ENCODE measurements around the gene ELOB.
"Not testable (repeated sequence)": the region's sequence is repeated elsewhere in the genome, so short reads cannot be mapped to it uniquely, and the experiment has no call there.

The ELOB gene

DNA sequence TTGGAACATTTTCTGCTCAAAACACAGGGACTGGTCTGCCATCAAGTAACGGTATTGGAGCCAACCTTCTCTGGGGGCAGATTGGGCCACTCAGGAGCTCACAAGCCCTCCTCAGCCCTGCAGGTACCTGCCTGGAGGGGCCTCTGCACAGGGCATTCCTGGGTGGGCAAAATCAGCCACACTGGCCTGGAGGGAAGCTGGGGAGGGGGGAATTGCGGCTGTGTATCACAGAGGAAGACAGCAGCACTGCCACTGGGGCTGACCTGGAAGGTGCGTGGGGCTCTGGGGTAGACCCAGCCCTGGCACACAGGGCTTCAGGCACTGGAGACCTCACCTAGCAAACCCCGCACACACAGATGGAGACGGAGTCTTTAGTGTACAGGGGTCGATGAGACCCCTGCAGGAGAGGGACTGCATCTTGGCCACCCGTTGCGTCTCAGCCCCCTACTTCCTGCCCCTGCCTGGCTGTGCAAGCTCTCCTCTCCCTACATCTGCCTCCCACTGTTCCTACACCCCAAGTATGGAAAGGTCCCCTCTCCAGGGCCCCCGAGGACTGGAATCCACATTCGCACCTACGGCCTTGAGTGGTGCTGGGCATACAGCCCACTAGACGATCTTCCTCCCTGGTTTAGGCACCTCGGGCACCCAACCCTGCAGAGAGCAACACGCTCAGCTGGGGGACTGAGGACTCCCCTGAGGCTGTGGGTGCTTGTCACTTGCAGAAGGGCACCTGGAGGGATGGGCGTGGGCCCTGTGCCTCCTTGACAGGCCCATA lies 31.8 kb downstream of the ELOB start:
- no peak for DNase-seq

DNA sequence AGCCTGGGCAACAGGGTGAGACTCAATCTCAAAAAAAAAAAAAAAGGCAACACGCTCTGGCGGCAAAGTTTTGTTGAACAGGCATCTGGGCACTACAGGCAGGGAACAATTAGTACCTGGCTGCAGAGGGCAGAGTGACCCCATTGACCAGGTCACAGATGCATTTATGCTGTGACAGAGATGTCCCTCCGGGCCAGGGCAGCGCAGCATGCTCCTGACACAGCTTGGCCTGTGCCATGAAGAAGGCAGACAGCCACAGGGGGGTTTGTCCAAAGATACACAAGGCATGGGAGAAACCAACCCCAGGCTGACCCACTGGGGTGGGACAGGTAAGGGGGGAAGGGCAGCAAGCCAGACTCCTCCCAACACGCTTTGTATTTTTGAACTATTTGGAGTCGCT lies 32.4 kb downstream of the ELOB start:
- no peak for DNase-seq

DNA sequence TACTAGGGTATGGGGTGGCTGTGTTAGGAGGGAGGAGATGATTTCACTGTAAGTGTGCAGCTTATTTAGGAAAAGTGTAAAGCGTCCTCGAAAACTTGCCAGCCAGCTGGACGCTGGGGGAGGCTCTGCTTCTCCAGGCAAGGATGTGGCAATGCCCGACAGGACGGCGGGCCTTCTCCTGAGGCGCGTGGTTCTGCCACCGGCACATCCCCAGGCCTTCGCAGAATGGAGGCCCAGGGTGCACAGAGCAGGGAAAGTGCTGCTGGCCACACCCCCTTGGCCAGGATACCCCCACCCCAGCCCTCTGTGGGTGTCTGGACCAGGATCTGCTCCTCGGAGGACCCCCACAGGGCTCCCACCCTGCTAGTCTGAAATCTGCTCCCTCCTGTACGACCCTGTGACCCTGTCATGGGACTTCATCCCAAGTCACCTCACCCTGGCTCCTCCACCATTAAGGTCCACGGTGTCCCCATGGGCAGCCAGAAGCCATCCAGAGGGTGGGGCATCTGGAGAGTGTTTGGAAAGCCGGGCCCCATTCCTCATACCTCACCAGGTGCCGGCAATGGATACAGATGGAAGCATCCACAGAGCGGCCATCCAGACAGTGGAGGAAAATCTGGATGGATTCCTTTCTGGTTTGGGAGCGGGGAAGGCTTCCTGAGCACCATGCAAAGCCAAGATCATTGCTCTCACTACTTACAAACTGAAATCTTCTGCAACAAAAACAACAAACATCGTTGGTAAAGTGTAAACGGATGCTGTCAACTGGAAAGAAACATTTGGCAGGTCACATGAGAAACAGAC lies 33.9 kb downstream of the ELOB start:
- DNase-seq, result no peak

DNA sequence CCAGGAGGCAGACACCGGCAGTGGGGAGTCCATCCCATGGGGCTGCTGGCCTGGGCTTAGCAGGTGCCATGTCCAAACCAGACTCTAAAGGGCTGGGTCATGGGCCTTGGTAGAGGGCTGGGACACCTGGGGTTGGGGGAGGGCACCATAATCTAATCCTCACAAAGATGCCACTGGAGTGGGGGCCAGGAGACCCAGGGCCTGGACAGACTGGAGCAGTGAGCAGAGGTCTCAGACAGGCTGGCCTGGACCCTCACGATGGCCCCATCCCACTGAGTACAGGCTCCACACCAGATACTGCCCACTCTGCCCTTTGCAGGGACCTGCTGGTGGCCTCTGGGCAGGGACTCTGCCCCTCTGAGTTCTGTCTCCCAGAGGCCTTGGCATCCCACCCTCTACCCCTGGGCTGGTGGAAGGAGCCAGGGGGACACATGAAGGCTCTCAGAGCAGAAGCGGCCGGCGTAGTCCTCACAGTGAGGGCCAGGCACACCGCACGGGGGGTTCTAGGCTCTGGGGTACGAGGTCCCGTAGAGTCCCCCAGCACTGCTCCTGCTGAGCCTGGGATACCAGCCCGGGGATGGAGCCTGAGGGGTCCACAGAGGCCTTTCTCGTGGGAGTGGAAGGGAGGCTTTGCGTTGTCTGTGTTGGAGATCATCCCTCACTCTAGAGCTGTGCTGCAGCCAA lies 34.6 kb downstream of the ELOB start:
- DNase-seq, result no peak

DNA sequence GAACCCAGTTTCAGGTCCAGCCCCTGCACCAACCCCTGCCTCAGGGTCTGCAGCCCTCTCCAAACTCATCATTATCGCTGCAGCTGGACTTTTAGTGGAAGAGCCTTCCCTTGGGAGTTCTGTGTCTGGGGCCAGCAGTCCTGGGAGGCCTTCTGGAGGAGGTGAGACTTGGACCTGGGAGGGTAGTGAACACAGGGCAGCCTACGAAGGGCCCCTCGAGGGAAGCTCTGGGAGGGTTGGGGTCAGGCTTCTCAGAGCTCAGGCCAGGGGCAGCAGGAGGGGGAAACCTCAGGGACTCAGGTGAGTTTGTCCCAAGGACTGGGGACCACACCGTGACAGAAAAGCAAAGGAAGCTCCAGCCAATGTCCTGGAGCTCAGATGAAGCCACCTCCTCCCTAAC lies 35.9 kb downstream of the ELOB start:
- no peak for DNase-seq

DNA sequence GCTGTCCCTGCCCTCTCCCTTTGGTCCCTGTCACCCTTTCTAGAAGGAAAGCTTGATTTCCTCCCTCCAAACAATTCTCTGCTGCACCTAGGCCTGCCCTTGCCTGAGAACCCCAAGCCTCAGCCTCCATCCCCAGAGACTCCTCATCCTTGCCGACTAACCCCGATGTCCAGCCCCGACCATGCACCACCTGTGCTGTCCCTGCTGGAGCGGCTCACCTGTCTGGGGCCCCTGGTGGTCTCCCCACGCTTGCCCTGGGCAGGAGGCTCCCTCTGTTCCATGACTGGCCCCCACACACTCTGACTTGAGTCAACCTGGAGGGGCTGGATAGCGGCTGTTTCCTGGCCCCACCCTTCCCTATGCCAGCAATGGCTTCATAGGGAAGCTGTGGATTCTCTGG lies 36.6 kb downstream of the ELOB start:
- DNase-seq, result no peak

DNA sequence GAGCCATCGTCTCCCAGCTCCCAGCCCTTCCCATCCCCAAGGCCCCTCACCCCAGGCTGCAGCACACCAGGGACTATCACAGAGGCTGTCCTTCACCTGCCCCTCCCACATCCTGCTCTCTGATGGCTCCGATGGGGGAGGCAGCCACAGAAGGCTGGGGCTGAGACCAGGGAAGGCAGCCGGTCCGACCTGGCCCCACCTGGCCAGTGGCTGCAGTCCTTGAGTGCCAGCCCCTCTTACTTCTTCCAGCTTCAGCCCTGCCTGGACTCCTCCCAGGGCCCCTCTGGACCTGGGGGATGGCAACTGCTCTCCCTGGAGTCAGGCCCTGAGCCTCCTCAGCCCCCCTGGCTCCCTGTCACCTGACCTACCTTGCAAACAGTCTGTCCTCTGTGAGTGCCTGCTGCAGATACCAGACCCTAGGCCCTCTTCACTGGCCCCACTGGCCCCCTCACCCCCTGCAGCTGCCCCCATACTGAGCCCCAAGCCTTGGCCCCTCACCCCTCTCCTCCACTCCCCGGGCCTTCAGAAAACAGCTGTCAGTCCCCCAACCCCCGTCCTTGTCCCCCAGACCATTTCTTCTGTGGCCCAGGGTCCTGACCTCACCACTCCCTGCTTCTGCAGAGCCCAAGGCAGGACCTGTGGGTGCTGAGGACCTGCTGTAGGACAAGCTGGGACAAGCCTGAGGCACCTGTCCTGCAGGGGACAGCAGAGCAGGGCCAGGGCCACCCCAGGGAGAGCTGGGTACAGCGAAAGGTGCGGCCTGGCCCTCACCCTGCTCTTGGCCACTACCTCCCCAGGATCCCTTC lies 37.3 kb downstream of the ELOB start:
- no peak for DNase-seq

DNA sequence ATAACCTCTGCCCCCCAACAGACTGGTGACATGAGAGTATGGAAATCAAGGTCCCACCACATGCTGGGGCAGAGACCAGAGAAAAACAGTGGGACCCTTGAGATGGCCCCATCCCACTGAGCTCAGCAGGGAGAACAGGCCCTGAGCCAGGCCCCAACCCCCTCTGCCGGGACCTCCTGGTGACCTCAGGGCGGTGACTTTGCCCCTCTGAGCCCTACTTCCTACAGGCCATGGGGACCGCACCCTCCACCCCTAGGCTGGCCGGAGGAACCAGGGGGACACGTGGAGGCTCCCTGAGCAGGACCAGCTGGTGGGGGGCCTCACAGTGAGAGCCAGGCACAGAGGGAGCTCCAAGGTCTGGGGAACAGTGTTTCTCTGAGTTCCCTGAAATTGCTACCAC lies 38.5 kb downstream of the ELOB start:
- DNase-seq, result no peak

DNA sequence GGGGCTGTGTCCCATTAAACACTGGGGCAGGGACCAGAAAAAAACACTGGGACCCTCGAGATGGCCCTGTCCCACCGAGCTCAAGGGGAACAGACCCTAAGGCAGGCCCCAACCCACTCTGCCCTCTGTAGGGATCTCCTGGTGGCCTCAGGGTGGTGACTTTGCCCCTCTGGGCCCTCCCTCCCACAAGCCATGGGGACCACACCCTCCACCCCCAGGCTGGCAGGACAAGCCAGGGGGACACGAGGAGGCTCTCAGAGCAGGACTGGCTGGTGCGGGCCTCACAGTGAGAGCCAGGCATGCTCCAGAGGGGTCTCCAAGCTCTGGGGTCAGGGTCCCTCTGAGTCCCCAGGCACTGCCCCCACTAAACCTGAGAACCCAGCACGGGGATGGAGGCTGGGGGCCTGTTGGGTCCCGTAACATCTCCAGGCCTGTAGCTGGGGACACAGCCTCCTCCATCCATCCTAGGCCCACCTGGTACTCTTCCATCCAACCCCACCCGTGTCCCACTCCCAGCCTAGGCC lies 39.1 kb downstream of the ELOB start:
- DNase-seq, result no peak

DNA sequence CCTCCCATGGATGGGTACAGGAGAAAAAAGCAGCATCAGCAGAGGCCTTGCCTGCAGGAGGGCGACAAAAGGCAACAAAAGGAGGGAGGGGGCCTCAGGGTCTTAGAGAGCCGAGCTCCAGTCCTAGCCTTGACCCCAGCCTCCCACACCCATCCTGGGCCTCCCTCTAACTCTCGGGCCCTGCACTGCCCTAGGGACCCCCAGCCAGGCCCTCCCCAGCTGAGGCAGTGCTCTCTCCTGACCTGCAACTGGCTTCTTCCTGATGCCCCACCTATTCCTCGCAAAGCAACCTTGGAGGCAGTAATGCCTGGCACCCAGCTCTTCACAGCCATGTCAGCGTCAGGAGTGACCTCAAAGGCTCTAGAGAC lies 39.9 kb downstream of the ELOB start:
- no peak for DNase-seq

DNA sequence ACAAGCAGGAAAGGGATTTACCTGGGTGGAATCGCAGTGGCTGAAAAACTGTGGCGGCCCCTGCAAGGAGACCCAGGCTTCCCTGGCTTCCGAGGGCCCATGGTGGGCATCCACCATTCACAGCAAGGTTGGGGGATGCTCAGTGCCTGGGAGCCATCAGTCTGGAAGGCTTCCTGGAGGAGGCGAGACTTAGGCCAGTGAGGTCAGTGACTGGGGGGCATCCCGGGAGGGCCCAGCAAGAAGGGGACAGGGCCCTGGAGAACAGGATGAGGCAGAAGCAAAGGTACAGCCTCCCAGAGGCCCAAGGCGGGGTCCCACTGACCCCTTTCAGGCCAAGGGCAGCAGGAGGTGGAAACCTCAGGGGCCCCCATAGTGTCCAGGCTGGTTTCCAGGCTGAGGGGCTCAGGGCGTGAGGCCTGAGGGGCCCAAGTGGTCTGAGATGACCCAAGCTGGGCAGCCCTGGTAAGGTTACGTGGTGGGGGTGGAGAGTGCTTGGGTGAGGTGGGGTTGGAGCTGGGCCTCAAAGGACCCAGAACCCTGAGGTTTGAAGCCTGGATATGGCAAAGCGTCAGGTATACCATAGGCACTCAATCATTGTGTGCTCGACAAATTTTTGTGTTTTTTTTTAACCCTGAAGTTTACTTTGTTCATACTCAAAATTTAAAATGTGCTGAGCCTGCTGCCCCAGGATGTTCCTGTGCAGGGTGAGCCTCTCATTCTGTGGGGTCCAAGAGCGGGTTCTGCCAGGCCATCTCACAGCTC lies 40.4 kb downstream of the ELOB start:
- no peak for DNase-seq

DNA sequence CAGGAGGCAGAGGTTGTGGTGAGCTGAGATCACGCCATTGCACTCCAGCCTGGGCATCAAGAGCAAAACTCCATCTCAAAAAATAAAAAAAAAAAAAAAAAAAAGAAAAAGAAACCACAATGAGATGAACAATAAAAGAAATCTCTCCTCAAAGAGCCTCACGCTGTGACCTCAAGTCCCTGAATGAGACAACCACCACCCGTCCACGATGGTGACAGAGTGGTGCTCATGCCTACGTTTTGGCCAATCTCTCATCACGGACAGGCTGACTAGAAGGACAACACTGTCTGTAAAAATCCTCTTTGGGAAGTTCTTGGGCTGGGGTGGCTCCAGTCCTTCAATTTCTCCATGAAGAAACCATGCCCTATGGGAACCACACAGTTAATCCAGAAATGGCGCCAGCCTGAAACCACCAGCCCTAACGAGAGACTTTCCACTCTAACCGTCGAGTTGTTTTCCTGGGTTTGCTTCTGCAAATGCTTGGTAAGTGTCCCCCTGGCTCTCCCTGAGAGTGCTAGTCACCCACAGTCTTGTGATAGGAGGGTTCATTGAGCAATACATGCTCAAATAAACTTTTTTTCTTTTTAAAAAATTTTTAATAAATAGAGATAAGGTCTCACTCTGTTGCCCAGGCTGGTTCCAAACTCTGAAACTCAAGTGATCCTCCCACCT lies 42.1 kb downstream of the ELOB start:
- no peak for DNase-seq

DNA sequence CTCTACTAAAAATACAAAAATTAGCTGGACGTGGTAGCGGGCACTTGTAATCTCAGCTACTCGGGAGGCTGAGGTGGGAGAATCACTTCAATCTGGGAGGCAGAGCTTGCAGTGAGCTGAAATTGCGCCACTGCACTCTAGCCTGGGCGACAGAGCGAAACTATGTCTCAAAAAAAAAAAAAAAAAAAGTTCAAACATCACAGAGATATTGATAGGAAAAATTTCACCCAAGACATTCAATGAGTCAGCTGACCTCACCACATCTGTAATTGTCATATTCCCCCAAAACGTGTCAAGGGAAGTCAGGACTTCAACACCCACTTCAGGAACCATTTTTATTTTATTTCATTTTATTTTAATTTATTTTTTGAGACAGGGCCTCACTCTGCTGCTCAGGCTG lies 49.0 kb downstream of the ELOB start:
- DNase-seq, result no peak

DNA sequence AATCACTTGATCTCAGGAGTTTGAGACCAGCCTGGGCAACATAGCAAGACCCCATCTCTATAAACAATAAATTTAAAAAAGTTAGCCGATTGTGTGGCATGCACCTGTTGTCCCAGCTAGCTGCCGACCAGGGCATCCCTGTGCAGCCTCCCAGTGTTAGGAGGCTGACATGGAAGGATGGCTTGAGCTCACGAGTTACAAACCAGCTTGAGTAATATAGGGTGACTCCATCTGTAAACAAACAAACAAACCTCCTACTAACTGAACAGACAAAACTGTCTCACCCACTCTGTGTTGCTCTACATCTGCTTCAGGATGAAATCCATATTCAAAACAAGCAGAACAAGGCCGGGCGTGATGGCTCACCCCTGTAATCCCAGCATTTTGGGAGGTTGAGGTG lies 50.2 kb downstream of the ELOB start:
- no peak for DNase-seq

DNA sequence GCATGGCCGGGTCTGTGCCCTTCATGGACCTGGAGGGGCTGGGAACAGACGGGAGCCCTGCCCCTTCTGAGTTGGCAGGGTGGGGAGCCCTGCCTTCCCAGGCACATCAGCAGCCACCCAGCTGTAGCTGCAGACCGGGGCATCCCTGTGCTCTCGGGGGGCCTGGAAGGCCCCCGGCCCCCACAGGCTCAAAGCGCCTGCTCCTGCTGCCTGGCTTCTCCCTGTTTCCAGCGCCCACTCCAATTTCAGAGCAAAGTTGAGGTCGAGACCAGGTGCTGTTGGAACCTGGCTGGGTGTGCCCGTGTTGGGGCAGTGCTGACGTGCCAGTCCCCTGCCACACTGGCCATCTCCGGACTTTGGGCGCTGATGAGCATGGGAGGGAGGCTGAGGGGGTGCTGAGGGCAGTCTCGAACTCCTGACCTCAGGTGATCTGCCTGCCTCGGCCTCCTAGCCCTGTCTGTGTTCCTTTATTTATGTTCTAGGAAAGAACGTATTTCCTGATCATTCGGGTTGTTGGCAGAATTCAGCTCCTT lies 52.2 kb downstream of the ELOB start:
- DNase-seq, result no peak

DNA sequence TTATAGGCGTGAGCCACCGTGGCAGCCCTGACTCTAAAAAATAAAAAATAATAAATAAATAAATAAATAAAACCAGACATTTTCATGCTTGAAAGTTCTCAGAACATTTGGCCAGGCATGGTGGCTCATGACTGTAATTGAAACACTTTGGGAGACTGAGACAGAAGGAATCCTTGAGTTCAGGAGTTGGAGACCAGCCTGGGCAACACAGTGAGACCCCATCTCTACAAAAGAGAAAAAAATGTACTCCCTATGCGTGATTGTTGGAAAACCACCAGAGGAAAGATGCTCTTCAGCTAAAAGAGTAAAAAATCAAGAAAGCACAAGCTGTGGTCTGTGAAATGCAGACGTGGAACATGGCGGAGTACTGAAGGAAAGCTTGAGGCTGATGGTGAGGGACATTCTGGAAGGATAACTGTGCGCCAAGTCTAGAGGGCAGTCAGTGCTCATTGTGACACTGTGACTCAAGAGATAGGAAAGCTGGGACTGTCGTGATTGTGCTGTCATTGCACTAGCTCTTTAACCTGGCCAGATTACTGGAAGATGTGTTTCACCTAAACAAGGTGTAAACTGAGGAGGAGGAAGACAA lies 52.9 kb downstream of the ELOB start:
- DNase-seq, result no peak

DNA sequence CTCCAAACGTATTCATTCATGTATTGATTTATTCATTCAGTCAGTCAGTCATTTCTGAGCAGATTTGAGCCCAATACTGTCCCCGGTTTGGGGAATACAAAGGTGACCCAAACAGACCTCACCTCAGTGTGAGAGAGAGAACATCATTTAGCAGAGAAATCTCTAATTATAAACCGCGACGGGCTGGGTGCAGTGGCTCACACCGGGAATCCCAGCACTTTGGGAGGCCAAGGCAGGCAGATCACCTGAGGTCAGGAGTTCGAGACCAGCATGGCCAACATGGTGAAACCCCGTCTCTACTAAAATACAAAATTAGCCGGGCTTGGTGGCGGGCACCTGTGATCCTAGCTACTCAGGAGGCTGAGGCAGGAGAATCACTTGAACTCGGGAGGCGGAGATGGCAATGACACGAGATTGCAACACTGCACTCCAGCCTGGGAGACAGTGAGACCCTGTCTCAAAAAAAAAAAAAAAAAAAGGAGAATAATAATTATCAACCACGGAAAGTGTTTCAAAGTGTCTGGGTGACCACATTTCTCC lies 55.4 kb downstream of the ELOB start:
- DNase-seq, result not testable (repeated sequence)
